Liver (tissue), 3 donors: Measurements from ENCODE around the gene SP140L.
"Not testable (repeated sequence)": the region's sequence is repeated elsewhere in the genome, so short reads cannot be mapped to it uniquely, and the experiment has no call there.

ENCODE experiments used
- CTCF ChIP-seq: fragments of 150-350 bp; IDR thresholded peaks from 2 replicates; pipeline ENCODE4 v1.5.1; 2017; ENCODE audit warnings: improper control_type of control experiment, low read depth, low read length; ENCODE audit not compliant: missing input control
- FOXA1 ChIP-seq: IDR thresholded peaks from 2 replicates; pipeline ENCODE4 v1.6.1; 2016; ENCODE audit warnings: antibody characterized with exemption
- GABPA ChIP-seq, 2 donors: IDR thresholded peaks in 1 of 2; conservative IDR thresholded peaks in 1 of 2; 2 replicates each; pipeline ENCODE4 v1.6.1; 2016; ENCODE audit warnings: antibody characterized with exemption in 2 of 2, mild to moderate bottlenecking in 1 of 2, moderate library complexity in 1 of 2
- JUND ChIP-seq, 2 donors: IDR thresholded peaks; 2 replicates each; pipeline ENCODE4 v1.6.1; 2016; ENCODE audit warnings: antibody characterized with exemption in 2 of 2
- RAD21 ChIP-seq, 2 donors: IDR thresholded peaks; 2 replicates each; pipeline ENCODE4 v1.6.1; 2016; ENCODE audit warnings: antibody characterized with exemption in 2 of 2, mild to moderate bottlenecking in 2 of 2
- SP1 ChIP-seq: IDR thresholded peaks from 2 replicates; pipeline ENCODE4 v1.6.1; 2018; ENCODE audit warnings: antibody characterized with exemption, mild to moderate bottlenecking
- TAF1 ChIP-seq: conservative IDR thresholded peaks from 2 replicates; pipeline ENCODE4 v1.6.1; 2016; ENCODE audit warnings: antibody characterized with exemption, mild to moderate bottlenecking
- ZBTB33 ChIP-seq: IDR thresholded peaks from 2 replicates; pipeline ENCODE4 v1.6.1; 2016; ENCODE audit warnings: antibody characterized with exemption
- TF ChIP-seq, protein P1 (sequence below): IDR thresholded peaks from 2 replicates; pipeline ENCODE4 v1.6.1; 2016; ENCODE audit warnings: antibody characterized with exemption
- TF ChIP-seq, protein P2 (sequence below): IDR thresholded peaks from 2 replicates; pipeline ENCODE4 v1.6.1; 2016; ENCODE audit warnings: antibody characterized with exemption
- donor health status: healthy.
- donor health status: healthy.

GRCh38 chr2:230439121-230439520 is 112.1 kb downstream of the SP140L start:
- not testable (repeated sequence) for TF ChIP-seq CTCF; TAF1; ZBTB33; FOXA1; RAD21 (IDR thresholded peaks at IDR 0.05); JUND (IDR thresholded peaks at IDR 0.05); SP1; GABPA (IDR thresholded peaks at IDR 0.05 in 1 of 2, conservative IDR thresholded peaks at IDR 0.05 in 1 of 2)
- TF ChIP-seq, protein P1, sequence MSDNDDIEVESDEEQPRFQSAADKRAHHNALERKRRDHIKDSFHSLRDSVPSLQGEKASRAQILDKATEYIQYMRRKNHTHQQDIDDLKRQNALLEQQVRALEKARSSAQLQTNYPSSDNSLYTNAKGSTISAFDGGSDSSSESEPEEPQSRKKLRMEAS, result not testable (repeated sequence)
- TF ChIP-seq, protein P2, sequence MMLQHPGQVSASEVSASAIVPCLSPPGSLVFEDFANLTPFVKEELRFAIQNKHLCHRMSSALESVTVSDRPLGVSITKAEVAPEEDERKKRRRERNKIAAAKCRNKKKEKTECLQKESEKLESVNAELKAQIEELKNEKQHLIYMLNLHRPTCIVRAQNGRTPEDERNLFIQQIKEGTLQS, result not testable (repeated sequence)
